Hepatocyte (in vitro differentiated cells): ENCODE measurements around the gene FLRT2.

Experiments used
- CTCF ChIP-seq: fragments of 200-600 bp; sonication (generic); IDR thresholded peaks from 2 replicates; pipeline ENCODE4 v1.5.1; 2016; ENCODE audit warnings: antibody characterized with exemption, mild to moderate bottlenecking; ENCODE audit not compliant: poor library complexity
- EZH2 ChIP-seq: fragments of 200-600 bp; sonication (generic); IDR thresholded peaks from 2 replicates; pipeline ENCODE4 v1.6.1; 2016; ENCODE audit warnings: antibody characterized with exemption, mild to moderate bottlenecking, borderline replicate concordance
- EZH2phosphoT487 ChIP-seq: fragments of 200-600 bp; sonication (generic); IDR thresholded peaks from one replicate; pipeline ENCODE4 v1.6.1; 2018; ENCODE audit warnings: antibody characterized with exemption, mild to moderate bottlenecking, low read depth, moderate library complexity; ENCODE audit not compliant: unreplicated experiment, severe bottlenecking

GRCh38 chr14:85695300-85695699 is 165.4 kb downstream of the FLRT2 start:
- no peak for TF ChIP-seq CTCF
- TF ChIP-seq EZH2phosphoT487: no peak
- TF ChIP-seq EZH2: no peak
